ENCODE data around the gene AGAP1. TPM values are rescaled to one million over a fixed set of nuclear protein-coding genes. Genes with fewer than 3 reads are reported as not detected.

AGAP1 gene
- total RNA-seq, 4 donors from 2014 or later, result 7.2 to 19.6 (median 15.2) TPM

DNA sequence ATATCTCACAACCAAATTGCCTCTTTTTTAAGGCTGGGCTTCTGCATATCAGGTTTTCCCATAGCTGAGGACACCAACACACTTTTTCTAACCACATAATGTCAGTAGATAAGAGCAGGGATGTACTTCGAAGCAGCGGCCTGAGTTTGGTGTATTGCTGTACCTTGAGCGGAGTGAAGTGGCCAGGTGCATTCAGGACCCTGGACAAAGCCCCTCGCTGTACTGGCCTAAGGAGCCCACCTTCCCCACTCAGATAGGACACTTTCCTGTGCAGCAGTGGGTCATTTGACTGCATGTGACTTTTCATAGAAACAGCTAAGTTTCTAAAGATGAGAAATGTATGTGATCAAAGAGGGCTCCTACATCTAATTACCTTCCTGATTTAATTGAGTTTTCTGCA is 461.8 kb downstream of the AGAP1 start:
- DNase-seq, result no peak
- Histone ChIP-seq H3K27me3 (no peaks in the 10 kb centered on the region), H3K4me3 (no peak overlapping the region), H3K4me1 (no peaks in the 10 kb centered on the region), H3K9me3 (no peaks in the 10 kb centered on the region), H3K27ac (no peak overlapping the region), H3K36me3 (peaks cover 0 to 6% (median 0%) of the 10 kb centered on the region in 3 donors)
- intact Hi-C loops (cut with DNase I), result no loop called here
- WGBS, 2 donors, result 83 to 89% methylated on average over 3 to 4 of the region's 4 CpGs
- TF ChIP-seq, protein P1, sequence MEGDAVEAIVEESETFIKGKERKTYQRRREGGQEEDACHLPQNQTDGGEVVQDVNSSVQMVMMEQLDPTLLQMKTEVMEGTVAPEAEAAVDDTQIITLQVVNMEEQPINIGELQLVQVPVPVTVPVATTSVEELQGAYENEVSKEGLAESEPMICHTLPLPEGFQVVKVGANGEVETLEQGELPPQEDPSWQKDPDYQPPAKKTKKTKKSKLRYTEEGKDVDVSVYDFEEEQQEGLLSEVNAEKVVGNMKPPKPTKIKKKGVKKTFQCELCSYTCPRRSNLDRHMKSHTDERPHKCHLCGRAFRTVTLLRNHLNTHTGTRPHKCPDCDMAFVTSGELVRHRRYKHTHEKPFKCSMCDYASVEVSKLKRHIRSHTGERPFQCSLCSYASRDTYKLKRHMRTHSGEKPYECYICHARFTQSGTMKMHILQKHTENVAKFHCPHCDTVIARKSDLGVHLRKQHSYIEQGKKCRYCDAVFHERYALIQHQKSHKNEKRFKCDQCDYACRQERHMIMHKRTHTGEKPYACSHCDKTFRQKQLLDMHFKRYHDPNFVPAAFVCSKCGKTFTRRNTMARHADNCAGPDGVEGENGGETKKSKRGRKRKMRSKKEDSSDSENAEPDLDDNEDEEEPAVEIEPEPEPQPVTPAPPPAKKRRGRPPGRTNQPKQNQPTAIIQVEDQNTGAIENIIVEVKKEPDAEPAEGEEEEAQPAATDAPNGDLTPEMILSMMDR (IDR thresholded peaks at IDR 0.05), result no peak
- no peak for TF ChIP-seq POLR2A (IDR thresholded peaks at IDR 0.05)

DNA sequence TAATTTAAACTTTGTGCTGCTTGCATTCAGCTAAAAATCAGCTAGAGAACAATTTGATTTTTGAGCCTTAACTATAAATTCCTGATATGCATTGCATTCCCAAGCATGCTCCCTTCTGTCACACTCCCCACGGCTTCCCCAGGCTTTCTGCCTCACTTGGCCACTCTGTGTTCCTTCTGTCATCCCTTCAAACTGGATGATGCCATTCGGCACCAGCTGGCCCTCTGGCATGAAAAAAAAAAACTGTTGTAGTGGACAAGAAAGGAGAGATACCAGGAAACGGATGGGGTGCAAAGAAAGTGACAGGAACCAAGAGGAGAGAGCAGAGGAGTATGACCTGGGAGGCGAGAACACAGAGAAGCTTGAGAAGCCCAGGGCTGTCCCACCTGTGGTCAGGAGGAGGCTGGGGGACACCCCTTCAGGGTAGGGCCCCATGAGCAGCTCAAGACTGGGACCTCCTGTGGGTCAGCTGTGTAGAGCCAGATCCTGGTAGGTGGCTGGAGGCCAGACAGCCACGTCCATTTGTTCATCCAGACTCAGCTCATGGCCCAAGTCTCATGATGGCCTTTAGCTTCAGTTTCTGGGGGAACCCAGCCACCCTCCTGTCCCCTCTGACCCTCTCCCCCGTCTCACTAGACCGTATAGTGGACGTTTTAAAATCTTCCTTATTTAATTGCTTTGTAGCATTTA is 462.6 kb downstream of the AGAP1 start:
- intact Hi-C loops (cut with DNase I), result no loop called here
- no peak overlapping the region for H3K4me3 ChIP-seq
- H3K9me3 ChIP-seq, result no peaks in the 10 kb centered on the region
- no peak for DNase-seq
- H3K27me3 ChIP-seq, result no peaks in the 10 kb centered on the region
- no peak overlapping the region for H3K27ac ChIP-seq
- H3K36me3 ChIP-seq, result peaks cover 0 to 6% (median 0%) of the 10 kb centered on the region in 3 donors
- 80 to 84% methylated on average over 6 to 7 of the region's 8 CpGs for WGBS, 2 donors
- TF ChIP-seq, protein P1 (IDR thresholded peaks at IDR 0.05), result no peak
- no peak for TF ChIP-seq POLR2A (IDR thresholded peaks at IDR 0.05)
- H3K4me1 ChIP-seq, result no peaks in the 10 kb centered on the region

DNA sequence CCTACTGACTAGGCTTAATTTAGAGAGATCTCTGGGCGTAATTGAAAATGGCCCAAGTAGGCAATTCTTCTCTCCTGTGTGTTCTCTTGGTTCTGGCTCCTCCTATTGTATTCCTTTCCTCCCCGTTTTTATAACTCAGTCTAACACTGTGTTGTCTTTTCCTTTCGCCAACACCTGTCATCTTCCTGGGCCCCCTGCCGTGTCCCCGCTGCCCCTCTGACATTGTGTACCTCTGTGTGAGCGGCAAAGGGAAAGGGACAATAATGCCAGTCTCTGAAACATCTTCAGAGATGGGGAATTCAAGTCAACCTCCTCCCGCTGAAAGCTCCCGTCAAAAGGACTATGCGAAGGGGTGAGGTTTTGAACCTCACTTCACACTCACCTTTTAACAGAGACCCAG is 463.4 kb downstream of the AGAP1 start:
- Histone ChIP-seq H3K4me3 (no peak overlapping the region), H3K27ac (no peak overlapping the region), H3K4me1 (no peaks in the 10 kb centered on the region), H3K36me3 (peaks cover 0 to 6% (median 0%) of the 10 kb centered on the region in 3 donors), H3K9me3 (no peaks in the 10 kb centered on the region), H3K27me3 (no peaks in the 10 kb centered on the region)
- TF ChIP-seq, protein P1 (IDR thresholded peaks at IDR 0.05), result no peak
- TF ChIP-seq POLR2A (IDR thresholded peaks at IDR 0.05), result no peak
- no peak for DNase-seq
- intact Hi-C loops (cut with DNase I), result no loop called here
- WGBS, 2 donors, result 83 to 92% methylated on average over 9 of the region's 9 CpGs

DNA sequence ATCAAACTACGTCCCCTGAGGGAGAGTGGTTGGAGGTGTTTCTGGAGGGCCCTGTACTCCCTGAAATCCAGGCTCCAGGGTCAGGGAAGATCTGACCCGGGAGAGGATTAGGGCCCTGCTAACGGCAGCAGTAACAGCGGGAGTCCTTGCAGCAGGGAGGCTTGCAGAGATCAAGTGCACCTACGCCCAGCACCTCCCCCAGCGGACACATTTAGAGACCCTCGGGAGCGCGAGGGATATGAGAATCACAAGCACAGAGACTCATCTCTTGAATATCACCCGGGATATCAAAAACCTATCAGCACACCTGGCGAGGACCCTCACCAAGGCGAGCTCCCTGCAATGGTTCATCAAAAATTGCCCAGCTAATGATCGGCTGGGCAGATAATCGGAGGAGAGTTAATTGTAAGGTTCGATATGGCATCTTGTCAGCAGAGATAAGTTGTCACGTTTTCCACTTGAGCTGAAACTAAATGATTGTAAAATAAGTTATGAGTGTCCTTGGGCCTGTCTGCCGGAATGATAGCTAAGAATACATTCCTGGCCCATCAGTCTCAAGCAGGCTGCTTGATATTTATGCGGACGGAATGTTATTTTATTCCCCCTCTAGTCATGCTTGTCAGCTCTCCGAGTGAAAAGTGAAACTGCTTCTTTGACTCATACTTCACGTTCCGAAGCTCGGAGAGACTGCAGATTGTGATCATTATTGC is 464.5 kb downstream of the AGAP1 start:
- DNase-seq, result no peak
- no peaks in the 10 kb centered on the region for H3K9me3 ChIP-seq
- H3K4me1 ChIP-seq, result no peaks in the 10 kb centered on the region
- H3K27ac ChIP-seq, result no peak overlapping the region
- no peak overlapping the region for H3K4me3 ChIP-seq
- no peak for TF ChIP-seq POLR2A (IDR thresholded peaks at IDR 0.05)
- TF ChIP-seq, protein P1 (IDR thresholded peaks at IDR 0.05), result no peak
- H3K36me3 ChIP-seq, result peaks cover 0 to 6% (median 0%) of the 10 kb centered on the region in 3 donors
- H3K27me3 ChIP-seq, result no peaks in the 10 kb centered on the region
- intact Hi-C loops (cut with DNase I), result no loop called here
- WGBS, 2 donors, result 85 to 91% methylated on average over 16 to 20 of the region's 23 CpGs

DNA sequence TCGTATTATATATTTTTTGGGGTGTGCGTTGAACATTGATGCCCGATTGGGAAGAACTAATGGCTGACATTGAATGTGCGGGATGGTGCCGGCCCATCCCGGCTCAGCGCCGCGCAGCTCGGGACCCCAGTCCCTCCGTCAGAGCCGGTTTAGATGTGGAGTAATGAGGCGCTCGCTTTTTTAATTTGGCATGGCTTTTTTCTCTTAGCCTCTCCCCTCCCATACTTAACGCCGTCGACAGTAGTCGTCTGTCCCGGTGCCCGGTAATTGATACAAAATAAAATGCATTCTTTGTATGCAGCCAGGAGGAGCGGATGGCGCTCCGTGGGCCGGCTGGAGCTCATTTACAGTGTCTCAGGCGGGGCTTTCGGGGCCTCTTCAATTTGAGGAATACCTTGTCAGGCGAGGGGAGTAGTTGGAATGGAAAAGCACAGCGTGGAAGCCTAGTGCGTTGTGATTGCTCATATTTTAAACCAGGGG is 465.1 kb downstream of the AGAP1 start:
- Histone ChIP-seq H3K9me3 (no peaks in the 10 kb centered on the region), H3K4me1 (no peaks in the 10 kb centered on the region), H3K27me3 (no peaks in the 10 kb centered on the region), H3K27ac (no peak overlapping the region), H3K36me3 (peaks cover 0 to 6% (median 0%) of the 10 kb centered on the region in 3 donors), H3K4me3 (no peak overlapping the region)
- 92 to 94% methylated on average over 20 to 29 of the region's 29 CpGs for WGBS, 2 donors
- TF ChIP-seq, protein P1 (IDR thresholded peaks at IDR 0.05), result no peak
- TF ChIP-seq POLR2A (IDR thresholded peaks at IDR 0.05), result no peak
- no peak for DNase-seq
- intact Hi-C loops (cut with DNase I), result no loop called here
